Left renal cortex interstitium (tissue), 4 donors: ENCODE results near the gene ACSS1. TPM values are rescaled to one million over a fixed set of nuclear protein-coding genes. Genes with fewer than 3 reads are reported as not detected.

Experiments
- DNase-seq, 4 donors: peaks; one replicate each; pipeline ENCODE4 v3.0.0-alpha.2; 2013; ENCODE audit warnings: low read depth in 4 of 4, low spot score in 2 of 4, missing footprints in 1 of 4
- polyA plus RNA-seq, 4 donors: library from polyadenylated mRNA; unstranded; fragments of 120-200 nt; gene quantifications; one replicate each; pipeline ENCODE4 v1.2.1, GENCODE V29; 2013; ENCODE audit not compliant: insufficient read length in 4 of 4

Gene ACSS1
- polyA plus RNA-seq, 4 donors = 29.8 to 35.0 (median 32.4) TPM

GRCh38 chr20:25061103-25061799 is 3.3 kb upstream of the ACSS1 start:
- no peak for DNase-seq

DNA sequence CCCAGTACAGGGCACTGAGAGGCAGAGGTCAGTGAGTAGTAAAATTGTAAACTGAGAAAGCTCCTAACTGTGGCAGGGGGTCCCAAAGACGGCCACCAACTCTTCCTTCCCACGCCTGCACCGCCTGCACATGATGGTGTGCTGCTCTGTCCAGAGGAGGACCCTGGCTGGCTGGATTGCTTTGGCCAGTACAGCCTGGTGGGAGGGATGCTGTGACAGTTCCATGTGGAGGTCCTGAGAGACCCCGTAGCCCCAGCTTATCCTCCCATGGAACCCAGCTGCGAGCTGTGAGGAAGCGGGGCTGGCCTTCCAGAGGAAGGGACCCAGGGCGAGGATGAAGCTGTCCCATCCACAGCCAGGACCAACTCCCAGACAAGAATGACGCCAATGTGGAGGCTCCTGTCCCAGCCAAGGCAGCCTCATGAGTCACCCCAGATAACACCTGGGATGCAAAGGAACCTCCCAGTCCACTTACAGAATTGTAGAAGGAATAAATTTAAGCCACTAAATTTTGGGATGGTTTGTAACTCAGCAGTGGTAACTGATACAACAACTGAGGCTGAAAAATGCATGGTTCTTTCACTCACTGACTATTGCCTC is 2.0 kb upstream of the ACSS1 start:
- DNase-seq = no peak

- no peak for DNase-seq
Observed at GRCh38 chr20:25058847-25059810, 1.2 kb upstream of the ACSS1 start.

DNA sequence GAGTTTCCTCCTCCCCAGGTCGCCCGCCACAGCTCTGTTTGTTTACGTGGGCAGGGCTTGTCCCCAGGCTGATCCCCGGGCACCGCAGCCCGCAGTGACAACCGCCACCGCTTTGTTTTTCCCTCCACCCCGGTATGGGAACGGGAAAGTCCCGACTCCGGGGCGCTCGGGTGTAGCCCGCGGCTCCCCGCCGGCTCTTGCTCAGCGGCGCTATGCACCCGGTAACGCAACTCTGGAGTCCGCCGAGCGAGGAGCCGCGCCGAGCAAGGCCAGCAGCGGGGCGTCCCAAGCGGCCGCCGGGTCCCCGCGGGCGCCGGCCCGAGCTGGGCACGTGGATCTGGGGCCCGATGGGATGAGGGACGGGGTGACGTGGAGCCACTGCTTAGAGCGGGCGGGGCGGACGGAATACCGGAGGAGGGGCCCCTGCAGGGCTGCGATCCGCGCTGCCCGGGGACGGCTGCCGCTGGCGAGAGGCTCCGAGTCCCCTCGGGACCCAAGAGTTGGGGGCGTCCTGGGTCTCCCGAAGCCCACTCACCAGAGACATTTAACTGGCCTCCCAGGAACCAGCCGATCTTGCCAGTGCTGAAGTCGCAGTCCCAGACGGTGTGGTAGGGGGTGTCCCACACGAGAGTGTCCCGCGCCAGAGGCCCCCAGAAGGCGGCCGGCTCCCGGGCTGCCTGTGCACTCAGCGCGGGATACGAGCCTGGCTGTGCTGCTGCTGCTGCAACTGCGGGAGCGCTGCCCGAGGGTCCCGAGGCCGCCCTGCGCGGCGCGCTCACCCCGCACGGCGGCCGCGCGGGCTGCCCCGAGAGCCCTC is 497 bp downstream of the ACSS1 start:
- DNase-seq = peak in 1 of 4 donors; percentile 31

- no peak for DNase-seq
Observed at GRCh38 chr20:25056690-25057233, 1.2 kb downstream of the ACSS1 start.

DNA sequence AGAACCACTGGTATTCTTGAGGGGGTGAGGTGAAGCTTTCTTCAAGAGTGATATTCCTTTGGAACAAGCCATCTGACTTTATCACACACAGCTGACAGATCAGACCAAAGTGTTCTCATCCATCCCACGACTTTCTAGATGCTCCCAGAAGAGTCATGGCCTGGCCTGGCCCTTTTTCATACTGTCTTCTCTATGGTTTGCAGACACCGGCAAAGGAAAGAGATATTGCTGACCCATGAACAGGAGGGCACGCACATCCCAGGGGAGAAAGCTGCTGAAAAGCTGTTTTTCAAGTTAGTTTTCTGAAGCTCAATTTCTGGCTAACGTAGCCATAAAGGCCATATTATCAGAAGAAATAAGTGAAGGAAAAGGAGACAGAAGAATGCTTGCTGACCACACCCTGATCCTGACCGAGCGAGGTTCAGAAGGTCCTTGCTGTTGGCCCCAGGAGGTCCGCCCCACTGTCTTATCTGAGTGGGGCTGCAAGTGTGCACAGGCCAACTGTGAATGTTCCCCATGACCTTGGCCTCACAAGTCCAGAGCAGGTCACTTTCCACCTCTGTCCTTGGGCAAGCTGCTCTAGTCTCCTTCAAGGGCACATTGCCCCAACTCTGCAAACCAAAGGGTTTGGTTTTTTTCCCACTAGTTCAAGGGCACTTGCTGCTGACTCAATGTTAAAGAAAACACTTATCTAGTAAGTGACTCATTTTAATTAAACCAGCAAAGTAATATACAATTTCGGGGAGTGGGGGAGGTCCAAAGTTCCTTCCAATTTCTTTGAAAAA is 2.0 kb downstream of the ACSS1 start:
- no peak for DNase-seq

DNA sequence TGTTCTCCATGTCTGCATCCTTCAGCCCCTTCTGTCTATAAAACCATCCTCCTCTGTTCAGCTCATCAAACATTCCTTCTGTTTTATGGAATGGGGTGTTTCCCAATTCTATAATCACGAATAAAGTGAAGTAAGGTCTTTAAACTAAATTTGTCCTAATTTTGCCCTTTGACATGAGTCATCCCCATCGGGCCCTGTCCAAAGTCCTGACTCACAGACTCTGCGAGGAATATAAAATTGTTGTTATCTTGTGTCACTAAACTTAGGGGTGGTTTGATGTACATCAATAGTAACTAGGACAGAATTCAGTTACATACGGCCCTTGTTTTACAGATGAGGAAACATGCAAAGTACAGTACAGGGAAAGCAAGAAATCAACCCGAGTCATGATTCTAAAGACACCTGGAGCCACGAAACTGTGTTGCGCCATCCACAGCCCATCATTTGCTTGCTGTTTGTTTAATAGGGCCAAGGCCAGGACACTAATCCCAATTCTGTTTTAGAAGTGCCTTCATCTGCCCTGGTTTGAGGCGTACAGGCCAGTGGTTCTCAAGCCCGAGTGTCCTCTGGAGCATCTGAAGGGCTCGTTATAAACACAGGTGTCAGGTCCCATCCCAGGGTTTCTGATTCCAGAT is 2.8 kb downstream of the ACSS1 start:
- no peak for DNase-seq

DNA sequence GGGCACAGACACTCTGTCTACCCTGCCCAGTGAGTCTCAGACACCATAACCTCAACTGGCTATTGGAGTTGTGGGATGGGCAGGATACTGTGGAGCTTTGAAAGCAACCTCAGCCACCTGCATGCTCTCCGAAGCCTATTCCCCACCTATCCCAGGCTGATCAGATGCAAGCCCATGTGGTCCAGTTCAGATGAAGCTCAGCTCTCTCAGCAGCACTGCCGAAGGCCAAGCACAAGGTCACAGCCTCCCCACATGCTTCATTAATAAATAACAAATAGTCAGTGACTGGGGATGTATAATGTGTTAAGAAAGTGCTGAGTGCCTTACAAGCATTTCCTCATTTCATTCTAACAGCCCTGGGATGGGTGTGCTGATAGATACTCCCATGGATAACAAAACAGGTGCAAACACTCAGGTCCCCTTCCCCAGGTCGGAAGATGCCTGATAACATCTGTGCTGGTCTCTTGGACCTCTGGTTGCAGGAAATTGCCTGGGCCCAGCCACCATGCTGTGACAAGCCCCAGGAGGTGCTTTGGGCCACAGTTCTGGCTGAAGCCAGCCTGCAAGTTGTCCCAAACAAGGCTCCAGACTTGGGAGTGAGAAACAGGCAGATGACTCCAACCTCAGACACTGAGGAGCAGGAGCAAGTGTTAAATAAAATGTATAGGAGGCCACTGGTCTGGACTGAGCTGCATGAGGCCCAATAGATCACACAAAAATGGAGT is 3.7 kb downstream of the ACSS1 start:
- no peak for DNase-seq

DNA sequence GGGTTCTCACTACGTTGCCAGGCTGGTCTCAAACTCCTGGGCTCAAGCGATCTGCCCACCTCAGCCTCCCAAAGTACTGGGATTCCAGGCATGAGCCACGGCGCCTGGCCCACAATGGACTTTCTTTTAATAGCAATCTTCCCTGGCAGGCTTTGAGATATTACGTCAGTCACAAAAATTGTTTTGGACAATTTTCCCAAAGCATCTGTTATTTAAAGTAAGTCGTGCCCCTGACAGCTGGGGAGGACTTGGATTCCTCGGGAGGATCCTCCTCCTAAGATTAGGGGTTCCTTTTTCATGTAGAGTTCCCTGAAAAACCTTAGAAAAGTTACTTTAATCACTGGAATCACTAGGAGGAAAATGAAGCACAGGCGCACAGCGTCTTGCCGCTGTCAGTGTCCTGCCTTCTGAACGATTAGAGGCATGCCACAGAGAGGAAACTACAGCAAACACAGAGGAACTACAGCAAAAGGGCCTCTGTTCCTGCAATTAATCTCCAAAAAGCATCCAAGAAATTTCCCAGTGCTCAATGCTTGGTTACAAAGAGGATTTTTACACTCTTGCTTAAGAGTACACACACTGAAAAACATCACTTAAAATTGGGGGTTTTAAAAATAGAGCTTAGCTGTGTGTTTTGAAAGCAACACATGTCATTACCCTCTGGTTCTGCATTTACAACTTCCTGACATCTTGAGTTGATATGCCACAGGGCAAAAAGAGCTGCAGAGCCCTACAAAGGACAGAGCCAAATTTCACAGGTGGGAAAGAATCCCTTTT is 4.5 kb downstream of the ACSS1 start:
- DNase-seq = no peak

DNA sequence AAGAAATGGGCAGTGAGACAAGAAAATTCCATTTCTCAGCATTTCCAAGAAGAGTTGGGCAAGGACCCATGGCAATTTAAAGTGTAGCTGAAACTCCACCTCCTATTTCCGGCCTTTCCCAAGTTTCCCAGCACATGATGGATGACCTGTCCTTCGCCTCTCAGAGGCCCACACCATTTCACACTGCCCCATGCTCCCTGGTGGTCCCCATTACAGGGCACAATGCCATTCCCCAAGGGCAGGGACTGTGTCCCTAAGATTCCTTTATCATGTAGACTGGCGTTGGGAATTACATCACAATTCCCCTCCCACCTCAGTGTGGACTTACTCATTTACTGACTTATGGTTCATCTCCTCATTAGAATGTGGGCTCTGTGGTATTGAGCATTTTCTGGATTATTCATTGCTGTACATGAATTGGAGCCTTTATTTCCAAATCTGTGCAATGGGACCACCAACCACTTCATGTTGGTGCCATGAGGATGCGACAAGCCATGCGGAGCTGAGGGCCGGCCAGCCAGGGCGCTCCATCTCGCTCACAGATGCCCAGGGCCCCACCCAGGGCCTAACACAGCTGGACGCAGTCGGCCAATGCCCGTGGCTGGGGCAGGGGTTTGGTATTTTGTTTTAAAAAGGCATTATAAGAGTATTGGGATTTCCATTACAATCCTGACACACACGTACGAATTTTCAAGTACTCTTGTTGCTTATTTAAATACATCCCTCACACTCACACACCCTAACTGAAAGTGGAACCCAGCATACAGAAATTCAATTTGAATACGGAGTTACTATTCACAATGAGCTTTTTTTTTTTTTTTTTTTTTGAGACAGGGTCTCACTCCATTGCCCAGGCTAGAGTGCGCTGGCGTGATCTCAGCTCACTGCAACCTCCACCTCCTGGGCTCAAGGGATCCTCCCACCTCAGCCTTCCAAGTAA is 5.4 kb downstream of the ACSS1 start:
- DNase-seq = no peak

DNA sequence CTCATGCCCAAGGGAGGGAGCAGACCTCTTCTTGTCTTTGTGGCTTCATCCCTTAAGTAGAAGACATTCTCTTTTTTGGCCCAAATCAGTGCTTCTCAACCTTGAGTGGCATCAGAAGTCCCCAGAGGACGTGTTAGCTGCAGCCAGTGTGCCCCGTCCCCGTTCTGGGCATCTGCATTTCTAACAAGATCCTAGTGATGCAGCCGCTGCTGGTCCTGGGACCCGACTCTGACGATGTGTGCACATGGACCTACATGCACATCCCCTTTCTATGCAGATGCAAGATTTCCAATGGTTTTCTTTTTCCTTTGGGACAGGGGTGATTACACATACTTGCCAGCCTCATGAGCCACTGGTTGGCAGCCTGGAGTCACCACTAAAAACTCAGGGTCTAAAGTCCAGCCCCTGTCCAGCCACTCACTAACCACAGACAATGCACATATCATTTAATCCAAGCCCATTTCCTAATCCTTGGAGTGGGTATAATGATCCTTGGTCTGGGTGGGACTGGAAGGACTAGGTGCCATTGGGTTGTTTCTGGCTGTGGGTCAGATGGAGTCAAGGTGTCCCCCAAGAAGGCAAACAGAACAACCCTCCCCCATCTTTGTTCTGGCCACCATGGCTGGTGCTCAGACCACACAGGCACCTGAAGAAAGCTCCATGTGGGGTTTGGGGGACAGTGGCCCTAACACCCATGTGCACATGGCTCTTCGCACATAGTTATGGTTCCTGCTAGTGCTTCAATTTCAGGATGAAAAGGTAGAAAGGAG is 6.4 kb downstream of the ACSS1 start:
- no peak for DNase-seq

DNA sequence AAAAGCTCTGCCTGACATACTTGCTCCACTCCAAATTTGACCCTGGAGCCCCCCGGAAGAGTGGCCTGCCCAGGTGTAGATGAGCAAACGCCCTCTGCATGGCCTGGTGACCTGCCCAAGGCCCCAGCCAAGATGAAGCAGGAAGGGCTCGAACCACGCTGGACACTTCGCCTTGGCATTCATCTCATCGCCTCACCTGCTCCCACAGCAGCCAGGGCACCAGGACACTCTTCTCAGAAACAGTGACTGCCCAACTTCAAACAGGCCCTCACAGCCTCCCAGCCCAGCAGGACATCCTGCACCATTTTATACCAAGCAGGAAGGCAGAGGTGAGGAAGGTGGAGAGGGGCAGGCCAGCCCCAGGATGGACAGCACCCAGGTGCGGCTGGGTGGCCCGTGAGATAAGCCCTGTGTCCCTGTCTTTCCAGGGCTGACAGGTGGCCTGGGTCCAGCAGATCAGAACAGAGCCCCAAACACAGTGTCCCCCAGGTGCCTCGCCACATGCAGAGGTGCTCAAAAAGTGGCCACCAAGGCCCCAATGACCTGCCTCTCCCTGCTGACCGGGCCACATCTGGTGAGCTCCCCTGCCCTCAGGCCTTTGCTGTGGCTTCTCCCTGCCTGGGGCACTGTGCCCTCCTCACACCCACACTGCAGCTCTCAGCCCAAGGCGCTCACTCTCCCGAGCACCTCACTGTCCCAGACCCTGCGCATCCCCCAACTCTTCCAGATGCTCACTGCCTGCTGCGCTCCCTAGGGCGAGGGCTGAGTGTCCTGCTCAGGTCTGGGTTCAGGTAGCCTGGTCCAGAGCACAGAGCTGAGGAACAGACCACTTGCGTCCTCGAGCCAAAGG is 7.2 kb downstream of the ACSS1 start:
- no peak for DNase-seq

DNA sequence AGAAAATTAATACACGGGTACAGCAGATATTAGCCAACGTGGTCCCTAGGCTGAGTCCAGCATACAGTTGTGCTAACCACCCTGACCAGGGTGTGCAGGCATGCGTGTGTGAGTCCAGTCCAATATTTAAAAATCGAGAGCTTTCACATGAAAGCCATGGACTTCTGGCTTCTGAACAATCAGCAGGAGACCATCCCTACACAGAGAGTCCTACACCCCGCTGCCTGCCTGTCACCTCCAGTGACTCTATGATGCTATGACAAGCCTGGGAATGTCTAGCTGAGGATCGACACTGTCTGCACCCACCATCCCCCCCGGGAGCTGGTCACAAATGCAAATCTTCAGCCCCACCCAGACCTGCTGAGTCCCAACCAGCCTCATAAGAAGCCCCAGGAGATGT is 7.9 kb downstream of the ACSS1 start:
- no peak for DNase-seq

- DNase-seq = no peak
Observed at GRCh38 chr20:25049261-25050060, 8.5 kb downstream of the ACSS1 start.
